K562 (cell line): ENCODE measurements around the gene CLDN7. TPM values are rescaled to one million over a fixed set of nuclear protein-coding genes. Genes with fewer than 3 reads are reported as not detected.
A peak's percentile ranks its signal among the peaks of the same experiment; 100 is the strongest.

Source experiments
- BRCA1 ChIP-seq, 2 experiments: fragments of 450-650 bp in 1 of 2; sonication (generic) in 1 of 2; formaldehyde crosslinking in 1 of 2; IDR thresholded peaks; 2 replicates each; pipeline versions ENCODE4 v1.5.0 to v1.6.1; 2017 to 2020; ENCODE audit warnings: mild to moderate bottlenecking in 1 of 2, missing genetic modification reagents in 1 of 2
- GABPB1 ChIP-seq: sonication (generic); formaldehyde crosslinking; IDR thresholded peaks from 2 replicates; pipeline ENCODE4 v1.8.0; 2022; ENCODE audit warnings: mild to moderate bottlenecking, missing genetic modification reagents
- GTF2F1 ChIP-seq: IDR thresholded peaks from 2 replicates; pipeline ENCODE4 v1.6.1; 2011; ENCODE audit warnings: low read depth, low read length, improper control_type of control experiment
- HOXB6 ChIP-seq: fragments of 250-450 bp; sonication (Bioruptor Pico); IDR thresholded peaks from 2 replicates; pipeline ENCODE4 v1.5.1; 2022; ENCODE audit warnings: mild to moderate bottlenecking, borderline replicate concordance
- MEIS2 ChIP-seq: fragments of 450-650 bp; IDR thresholded peaks from 2 replicates; pipeline ENCODE4 v1.6.1; 2014; ENCODE audit warnings: mild to moderate bottlenecking; ENCODE audit not compliant: partially characterized antibody
- POLR3G ChIP-seq: IDR thresholded peaks from 2 replicates; pipeline ENCODE4 v1.6.1; 2011; ENCODE audit not compliant: insufficient read length, insufficient replicate concordance; ENCODE audit errors: extremely low read depth
- SMAD3 ChIP-seq: fragments of 450-650 bp; formaldehyde crosslinking; conservative IDR thresholded peaks from 2 replicates; pipeline ENCODE4 v1.4.0; 2020; ENCODE audit warnings: mild to moderate bottlenecking
- SMARCC2 ChIP-seq: fragments of 450-650 bp; IDR thresholded peaks from 2 replicates; pipeline ENCODE4 v1.6.1; 2017; ENCODE audit warnings: antibody characterized with exemption, moderate library complexity, mild to moderate bottlenecking, low read depth
- TFE3 ChIP-seq: fragments of 450-650 bp; formaldehyde crosslinking; IDR thresholded peaks from 2 replicates; pipeline ENCODE4 v1.4.0; 2020; ENCODE audit warnings: mild to moderate bottlenecking, mixed read lengths
- ZBTB11 ChIP-seq, 3 experiments: fragments of 200-800 bp in 1 of 3; fragments of 250-450 bp in 1 of 3; fragments of 450-650 bp in 1 of 3; sonication (Bioruptor Pico) in 1 of 3; sonication (Bioruptor generic) in 1 of 3; formaldehyde crosslinking in 1 of 3; IDR thresholded peaks; 2 replicates each; pipeline versions ENCODE4 v1.6.1 to v1.8.0; 2016 to 2022; ENCODE audit warnings: mild to moderate bottlenecking in 2 of 3, missing genetic modification characterization in 2 of 3, missing compliant biosample characterization in 1 of 3, moderate library complexity in 1 of 3
- ZBTB17 ChIP-seq: fragments of 450-650 bp; formaldehyde crosslinking; IDR thresholded peaks from 2 replicates; pipeline ENCODE4 v1.4.0; 2020; ENCODE audit warnings: mild to moderate bottlenecking
- ZKSCAN3 ChIP-seq: fragments of 250-450 bp; sonication (Bioruptor Pico); IDR thresholded peaks from 2 replicates; pipeline ENCODE4 v1.4.0; 2020
- ZNF655 ChIP-seq: fragments of 250-450 bp; sonication (Bioruptor Pico); IDR thresholded peaks from 2 replicates; pipeline ENCODE4 v1.5.0; 2021
- ZNF77 ChIP-seq: fragments of 250-450 bp; sonication (Bioruptor Pico); IDR thresholded peaks from 2 replicates; pipeline ENCODE4 v1.5.0; 2020
- polyA plus RNA-seq, 8 experiments: library from polyadenylated mRNA; depleted of rRNA in 4 of 8; stranded (reverse) in 5 of 8; unstranded in 3 of 8; fragments of >200 nt; fragmentation: Nextera tagmentation in 2 of 8; fragmentation: Illumina TruSeq in 1 of 8; extraction: Ambion mirVana in 2 of 8; extraction: Trizol in 1 of 8; gene quantifications; 2 replicates each; pipeline versions ENCODE4 v1.2.1 to v1.2.3, GENCODE V29; 2011 to 2014; ENCODE audit warnings: inconsistent platforms in 1 of 8, missing spikeins in 1 of 8
- total RNA-seq, 7 experiments: library from RNA; depleted of rRNA in 6 of 7; stranded (reverse); fragments of >200 nt in 6 of 7; fragmentation: Illumina TruSeq in 2 of 7; extraction: Trizol in 2 of 7; gene quantifications; 2 replicates each; pipeline versions ENCODE4 v1.2.1 to v1.2.3, GENCODE V29; 2011 to 2021; ENCODE audit warnings: low replicate concordance in 1 of 7
- TF ChIP-seq, protein P1 (sequence below): fragments of 450-650 bp; IDR thresholded peaks from one replicate; pipeline ENCODE4 v1.6.1; 2018; ENCODE audit warnings: mild to moderate bottlenecking, moderate library complexity; ENCODE audit not compliant: partially characterized antibody
- TF ChIP-seq, protein P2 (sequence below): fragments of 450-650 bp; IDR thresholded peaks from 2 replicates; pipeline ENCODE4 v1.6.1; 2016; ENCODE audit warnings: antibody characterized with exemption
- TF ChIP-seq, protein P3 (sequence below): fragments of 450-650 bp; formaldehyde crosslinking; IDR thresholded peaks from 2 replicates; pipeline ENCODE4 v1.4.0; 2022; ENCODE audit warnings: missing genetic modification characterization

CLDN7 gene
- total and polyA plus RNA-seq, 9 of the 15 experiments (the other 6 are each of a cell fraction or from before 2014, with no cell fraction given), result 2.2 to 14.5 (median 7.6) TPM

DNA sequence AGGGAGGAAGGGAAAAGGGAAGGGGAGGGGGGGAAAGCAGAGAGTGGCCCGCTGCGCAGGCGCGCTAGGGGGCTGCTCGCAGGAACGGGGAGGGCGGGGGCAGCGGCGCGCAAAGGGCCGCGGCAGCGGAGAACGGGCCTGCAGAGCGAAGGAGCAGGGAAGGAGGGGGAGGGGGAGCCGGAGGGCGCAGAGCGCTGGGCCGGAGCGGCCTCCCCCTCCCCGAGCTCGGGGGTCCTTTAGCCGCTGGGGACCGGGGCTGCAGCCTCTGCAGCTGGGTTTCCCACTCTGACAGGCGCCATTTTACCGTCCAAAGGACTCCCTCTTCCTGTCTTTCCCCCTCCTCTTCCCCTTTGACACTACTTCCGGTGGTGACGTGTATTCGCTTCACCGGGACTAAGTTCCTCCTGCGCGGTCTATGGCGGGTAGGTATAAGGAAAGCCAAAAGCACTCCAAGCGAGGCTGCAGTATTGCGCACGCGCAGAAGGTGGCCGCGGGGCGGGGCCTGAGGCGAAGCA lies 10.6 kb downstream of the CLDN7 start, which contains the start of gene CTDNEP1 (continued):
- TF ChIP-seq ZBTB11 (CRISPR knock-in tag; IDR thresholded peaks at IDR 0.05), result peak in 2 of 3 experiments; percentile 74 to 91; a peak in 4 of 6 replicates
- TF ChIP-seq ZKSCAN3 (CRISPR knock-in tag), result no peak
- TF ChIP-seq, protein P1, sequence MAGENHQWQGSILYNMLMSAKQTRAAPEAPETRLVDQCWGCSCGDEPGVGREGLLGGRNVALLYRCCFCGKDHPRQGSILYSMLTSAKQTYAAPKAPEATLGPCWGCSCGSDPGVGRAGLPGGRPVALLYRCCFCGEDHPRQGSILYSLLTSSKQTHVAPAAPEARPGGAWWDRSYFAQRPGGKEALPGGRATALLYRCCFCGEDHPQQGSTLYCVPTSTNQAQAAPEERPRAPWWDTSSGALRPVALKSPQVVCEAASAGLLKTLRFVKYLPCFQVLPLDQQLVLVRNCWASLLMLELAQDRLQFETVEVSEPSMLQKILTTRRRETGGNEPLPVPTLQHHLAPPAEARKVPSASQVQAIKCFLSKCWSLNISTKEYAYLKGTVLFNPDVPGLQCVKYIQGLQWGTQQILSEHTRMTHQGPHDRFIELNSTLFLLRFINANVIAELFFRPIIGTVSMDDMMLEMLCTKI, result no peak
- TF ChIP-seq POLR3G, result no peak
- no peak for TF ChIP-seq SMARCC2
- no peak for TF ChIP-seq ZNF77
- peak; percentile 91 for TF ChIP-seq GABPB1 (CRISPR knock-in tag)
- TF ChIP-seq, protein P2, sequence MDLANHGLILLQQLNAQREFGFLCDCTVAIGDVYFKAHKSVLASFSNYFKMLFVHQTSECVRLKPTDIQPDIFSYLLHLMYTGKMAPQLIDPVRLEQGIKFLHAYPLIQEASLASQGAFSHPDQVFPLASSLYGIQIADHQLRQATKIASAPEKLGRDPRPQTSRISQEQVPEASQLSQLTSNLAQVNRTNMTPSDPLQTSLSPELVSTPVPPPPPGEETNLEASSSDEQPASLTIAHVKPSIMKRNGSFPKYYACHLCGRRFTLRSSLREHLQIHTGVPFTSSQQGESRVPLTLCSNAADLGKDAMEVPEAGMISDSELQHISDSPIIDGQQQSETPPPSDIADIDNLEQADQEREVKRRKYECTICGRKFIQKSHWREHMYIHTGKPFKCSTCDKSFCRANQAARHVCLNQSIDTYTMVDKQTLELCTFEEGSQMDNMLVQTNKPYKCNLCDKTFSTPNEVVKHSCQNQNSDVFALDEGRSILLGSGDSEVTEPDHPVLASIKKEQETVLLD, result peak; percentile 94
- TF ChIP-seq SMAD3 (CRISPR knock-in tag), result no peak
- no peak for TF ChIP-seq GTF2F1
- no peak for TF ChIP-seq BRCA1 (IDR thresholded peaks at IDR 0.05)
- TF ChIP-seq BRCA1 (CRISPR knock-in tag; IDR thresholded peaks at IDR 0.05), result no peak
- no peak for TF ChIP-seq TFE3
- TF ChIP-seq HOXB6, result no peak
- TF ChIP-seq, protein P3, sequence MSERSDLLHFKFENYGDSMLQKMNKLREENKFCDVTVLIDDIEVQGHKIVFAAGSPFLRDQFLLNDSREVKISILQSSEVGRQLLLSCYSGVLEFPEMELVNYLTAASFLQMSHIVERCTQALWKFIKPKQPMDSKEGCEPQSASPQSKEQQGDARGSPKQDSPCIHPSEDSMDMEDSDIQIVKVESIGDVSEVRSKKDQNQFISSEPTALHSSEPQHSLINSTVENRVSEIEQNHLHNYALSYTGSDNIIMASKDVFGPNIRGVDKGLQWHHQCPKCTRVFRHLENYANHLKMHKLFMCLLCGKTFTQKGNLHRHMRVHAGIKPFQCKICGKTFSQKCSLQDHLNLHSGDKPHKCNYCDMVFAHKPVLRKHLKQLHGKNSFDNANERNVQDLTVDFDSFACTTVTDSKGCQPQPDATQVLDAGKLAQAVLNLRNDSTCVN (CRISPR knock-in tag), result no peak
- no peak for TF ChIP-seq ZBTB17
- TF ChIP-seq MEIS2, result peak; percentile 61
- TF ChIP-seq ZNF655 (CRISPR knock-in tag), result no peak
